Stimulated activated CD4-positive, alpha-beta T cell treated with anti-CD3 and anti-CD28 coated beads, Interleukin-2, amount 100 ng/mL, for 24 hours (primary cell): ENCODE data around the gene TBX1.

Experiments
- DNase-seq, 2 donors: peaks; one replicate each; pipeline ENCODE4 v3.0.0-alpha.2; 2020

The TBX1 gene

DNA sequence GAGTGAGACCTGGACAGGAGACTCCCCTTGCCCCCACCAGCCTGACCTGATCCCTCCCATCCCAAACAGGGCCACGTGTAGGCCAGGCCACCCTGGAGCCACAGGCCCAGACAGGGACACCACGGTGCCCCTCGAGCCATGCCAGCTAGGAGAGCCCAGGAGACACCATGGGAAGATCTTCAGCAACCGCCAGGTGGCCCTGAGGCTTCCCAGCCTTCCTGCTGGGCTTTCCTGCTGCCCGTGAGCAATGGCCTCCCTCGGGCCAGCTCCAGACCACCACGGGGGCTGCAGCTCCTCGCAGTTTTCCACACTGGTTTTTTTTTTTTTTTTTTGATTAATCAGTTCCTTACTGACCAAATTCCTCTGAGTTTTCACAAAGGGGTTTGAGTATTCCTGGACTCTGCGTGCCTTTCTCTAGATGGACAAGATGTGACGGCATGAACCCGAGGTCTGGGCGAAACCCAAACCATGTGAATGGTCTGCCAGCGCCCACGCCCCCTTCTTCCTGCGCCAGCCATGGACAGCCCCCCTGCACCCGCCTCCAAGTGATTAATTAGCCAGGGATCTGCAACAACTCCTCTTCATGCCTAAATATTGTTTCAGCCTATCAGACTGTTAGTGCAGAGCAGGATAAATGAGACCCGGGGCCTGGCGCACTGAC lies 40.9 kb downstream of the TBX1 start:
- DNase-seq: no peak

DNA sequence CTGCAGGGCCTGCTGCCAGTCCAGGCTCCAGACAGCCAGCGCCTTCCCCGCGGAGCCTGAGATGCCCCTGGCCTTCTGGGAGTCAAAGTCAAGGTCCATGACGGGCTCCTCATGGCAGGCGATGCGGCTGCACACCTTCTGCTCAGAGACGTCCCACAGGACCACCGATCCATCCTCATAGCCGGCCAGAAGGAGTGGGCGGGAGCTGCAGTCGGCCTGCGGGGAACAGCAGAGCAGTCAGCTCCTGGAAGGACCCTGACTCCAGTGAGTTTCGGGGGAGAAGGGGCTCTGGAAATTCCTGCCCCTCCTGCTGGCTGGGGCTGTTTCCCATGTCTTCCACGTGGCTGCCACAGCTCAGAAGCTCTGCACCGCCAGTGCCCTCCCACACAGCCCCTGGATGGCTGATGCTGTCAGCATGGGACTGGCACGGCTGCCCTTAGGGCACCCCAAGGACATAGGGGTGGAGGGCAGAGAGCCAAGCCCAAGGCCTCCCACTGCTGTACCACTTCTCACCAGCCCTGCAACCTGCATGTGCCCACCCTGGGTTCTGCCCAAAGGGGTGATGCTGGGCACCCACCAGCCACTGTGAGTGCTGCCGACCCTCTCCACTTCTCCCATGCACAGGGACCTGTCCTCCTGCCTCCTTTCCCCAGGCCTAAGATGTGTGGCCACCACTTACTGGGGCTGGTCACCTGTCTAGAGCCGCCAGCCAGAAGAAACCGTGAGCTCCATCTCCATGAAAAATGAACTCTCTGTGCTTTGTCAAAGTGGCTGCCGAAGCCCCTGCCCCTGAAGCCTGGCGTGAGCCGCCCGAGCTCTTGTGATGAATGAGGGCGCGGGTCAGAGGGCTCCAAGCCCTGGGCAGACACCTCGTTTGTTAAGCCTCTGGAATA lies 41.7 kb downstream of the TBX1 start:
- DNase-seq: no peak

DNA sequence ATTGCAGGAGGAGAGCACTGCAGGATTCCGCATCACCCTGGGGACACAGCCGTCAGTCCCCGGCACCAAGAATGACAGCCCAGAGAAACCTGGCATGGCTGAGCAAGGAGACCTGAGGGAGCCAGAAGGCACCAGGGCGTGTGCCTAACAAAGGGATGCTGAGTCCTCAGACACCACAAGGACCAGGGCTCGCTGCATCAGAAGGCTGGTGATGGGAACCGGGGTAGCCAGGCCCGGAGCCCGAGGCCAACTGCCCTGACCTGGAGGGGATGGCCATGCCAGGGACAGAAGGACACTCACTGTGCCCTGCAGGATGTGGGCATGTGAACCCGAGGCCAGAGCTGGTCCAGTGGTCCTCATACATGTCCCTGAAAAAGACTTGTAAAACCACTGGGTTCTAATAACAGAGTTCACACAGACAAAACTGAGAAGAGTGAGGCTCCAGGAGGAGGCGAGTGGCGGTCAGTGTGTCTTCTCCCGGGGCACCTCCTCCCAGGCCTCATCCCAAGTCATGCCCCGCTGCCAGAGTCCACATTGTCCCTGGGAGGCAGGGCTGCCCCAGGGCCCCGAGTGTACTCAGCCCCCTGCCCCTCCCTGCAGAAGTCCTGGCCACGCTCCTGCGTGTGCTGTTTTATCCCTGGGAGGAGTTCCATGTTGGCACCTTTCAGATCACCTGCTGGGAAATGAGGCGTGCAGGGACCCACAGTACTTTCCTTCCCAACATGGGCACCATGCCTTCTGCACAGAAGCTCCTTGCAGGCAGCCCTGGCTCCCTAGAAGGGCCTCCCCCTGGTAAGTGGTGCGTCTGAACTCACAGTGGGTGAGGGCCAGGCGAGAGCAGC lies 42.5 kb downstream of the TBX1 start:
- DNase-seq: no peak

DNA sequence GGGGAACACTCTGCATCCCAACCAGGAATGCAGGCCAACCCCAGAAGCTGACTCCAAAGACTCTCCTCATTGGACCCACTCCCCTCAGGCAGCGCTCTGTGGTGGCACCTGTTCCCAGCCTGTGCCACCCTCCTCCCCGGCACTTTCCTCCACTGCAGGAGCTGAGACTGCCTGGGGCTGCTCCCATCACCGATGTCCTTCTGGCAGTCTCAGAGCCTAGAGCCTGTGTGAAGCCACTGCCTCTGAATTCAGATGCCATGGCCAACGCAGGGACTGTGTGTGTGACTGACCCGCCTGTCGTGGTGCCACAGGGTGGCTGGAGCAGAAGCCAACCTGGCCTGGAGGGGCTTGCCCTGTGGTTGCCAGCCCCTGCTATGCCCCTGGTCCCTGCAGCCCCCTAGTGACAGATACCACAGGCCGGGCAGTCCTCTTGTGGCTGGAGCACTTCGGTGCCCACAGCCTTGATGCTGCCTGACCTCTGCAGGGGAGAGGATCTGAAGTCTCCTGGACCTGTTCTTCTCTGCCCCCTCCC lies 43.2 kb downstream of the TBX1 start:
- DNase-seq: no peak

DNA sequence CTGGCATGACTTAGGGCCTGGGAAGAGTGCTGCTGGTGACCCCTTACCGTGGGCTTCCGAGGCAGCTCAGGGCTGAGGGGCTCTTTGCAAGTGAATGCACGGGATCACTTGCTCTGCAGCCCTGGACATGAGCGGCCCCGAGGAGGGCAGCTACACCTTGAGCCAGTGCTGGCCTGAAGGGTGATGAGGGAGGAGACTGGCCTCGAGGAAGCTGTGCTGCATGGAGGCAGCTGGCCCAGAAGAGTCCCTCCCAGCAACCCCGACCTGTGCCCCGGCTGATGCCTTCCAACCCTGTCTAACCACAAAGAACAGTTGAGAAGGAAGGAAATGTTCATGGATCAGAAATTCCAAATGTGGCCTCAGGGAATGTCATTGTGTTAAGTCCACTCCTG lies 45.2 kb downstream of the TBX1 start:
- DNase-seq: no peak

DNA sequence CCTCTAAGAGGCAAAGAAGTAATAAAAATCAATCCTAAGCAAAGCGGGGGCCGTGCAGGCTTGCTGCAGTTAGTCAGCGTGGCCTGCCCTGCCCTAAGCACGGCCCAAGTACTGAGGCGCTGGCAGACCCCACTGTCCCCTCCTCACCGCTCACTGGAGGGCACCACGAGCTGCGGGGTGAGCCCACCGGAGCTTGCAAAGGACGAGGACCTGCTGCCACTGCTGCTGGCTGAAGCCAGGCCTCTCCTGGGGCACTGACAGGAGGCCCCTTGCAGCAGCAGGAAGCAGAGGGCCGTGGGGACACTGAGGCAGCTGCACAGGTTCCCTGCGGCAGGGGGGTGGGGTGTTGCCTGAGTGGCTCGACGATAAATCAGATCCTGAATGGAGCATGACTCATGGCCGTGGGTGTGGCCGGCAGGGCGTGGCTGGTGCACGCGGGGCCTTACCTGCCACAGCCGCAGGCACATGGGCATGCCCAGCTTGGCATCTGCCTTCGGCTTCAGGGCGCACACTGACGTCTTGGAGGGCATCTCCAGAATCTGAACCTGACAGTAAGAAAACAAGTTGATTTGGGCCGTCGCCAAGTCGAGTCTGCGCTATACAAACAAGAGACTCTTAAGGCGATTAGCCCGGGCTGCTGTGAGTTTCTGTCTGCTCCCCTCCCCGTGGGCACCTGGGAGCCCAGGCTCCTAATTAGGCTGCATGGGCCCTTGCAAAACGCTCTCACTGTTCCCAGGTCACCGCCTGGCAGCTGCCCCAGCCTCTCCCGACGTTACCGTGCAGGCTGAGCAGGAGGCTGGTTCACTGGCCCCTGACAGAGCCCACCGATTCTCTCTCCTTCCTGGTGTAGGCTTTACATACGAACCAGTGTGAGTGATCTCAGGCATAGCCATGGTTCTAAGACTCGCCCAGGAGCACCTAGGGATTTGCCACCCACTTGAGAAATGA lies 45.9 kb downstream of the TBX1 start:
- no peak for DNase-seq

DNA sequence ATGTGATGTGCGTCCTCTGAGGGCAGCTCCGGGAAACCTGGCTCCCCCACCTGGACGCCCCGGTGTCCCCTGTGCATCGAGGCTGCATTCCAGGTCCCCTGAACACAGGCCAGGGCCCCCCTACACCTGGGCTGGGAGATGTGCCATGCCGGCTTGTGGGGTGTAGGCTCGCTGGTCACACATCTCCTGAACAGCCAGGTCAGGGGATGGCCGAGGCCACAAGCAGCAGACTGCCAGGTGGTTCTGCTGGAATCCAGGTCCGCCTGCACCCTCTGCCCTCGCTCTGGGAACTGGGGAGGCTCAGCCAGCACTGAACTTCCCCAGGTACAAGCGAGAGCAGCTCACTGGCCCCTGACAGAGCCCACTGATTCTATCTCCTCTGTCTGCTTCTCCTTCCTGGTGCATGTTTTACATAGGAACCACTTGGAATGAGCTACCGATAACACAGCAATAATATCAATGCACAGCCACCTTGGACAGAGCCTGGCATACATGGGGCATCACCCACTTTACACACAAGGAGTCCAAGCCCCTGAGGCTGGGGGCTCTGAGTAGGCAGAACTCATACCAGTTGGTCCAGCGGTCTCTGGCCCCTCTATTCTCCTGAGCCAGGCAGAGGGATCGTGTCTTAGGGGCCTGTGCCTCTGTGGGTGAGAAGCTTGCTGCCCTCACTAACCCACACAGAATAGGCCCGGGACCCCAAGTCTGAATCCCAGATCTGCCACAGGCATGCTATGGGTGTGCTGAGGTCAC lies 46.8 kb downstream of the TBX1 start:
- no peak for DNase-seq

DNA sequence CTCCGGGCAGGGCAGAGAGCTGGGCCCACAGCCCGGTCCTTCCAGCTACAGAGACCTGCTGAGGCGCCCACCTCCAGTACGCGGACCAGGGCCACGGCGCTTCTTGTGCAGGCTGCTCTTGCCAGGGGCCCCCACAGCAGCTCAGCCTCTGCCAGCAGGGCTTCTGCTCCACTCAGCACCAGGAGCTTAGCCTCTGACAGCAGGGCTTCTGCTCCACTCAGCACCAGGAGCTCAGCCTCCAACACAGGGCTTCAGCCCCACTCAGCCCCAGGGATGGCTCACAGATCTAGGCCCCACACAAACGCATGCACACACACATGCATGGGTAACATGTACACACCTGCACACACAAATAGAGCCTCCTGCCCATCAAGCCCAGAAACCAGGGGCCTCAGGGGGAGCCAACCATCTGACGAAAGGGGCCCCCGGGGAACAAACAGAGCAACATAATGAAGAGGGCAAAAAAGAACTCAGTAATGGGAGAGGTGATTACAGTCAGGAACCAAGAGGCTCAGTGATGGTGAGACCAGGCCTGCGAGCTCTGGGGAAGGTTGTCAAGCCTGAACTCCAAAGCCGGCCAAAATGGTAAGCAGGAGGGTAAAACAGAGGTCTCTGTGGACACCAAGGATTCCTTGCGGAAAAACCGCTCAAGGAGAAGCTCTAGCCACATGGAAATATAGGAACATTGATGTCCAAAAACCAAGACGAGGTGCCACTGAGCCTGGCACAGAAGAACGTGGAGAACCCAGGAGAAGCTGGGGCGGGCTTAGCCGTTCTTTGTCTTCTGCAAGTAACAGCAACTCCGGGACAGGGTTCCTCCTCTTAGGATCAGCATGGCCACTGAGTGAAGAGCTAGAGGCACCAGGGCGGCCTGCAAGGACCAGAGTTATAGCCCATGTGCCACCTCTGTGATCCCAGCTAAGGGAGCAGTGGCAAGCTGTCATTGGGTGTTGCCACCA lies 47.6 kb downstream of the TBX1 start:
- no peak for DNase-seq

DNA sequence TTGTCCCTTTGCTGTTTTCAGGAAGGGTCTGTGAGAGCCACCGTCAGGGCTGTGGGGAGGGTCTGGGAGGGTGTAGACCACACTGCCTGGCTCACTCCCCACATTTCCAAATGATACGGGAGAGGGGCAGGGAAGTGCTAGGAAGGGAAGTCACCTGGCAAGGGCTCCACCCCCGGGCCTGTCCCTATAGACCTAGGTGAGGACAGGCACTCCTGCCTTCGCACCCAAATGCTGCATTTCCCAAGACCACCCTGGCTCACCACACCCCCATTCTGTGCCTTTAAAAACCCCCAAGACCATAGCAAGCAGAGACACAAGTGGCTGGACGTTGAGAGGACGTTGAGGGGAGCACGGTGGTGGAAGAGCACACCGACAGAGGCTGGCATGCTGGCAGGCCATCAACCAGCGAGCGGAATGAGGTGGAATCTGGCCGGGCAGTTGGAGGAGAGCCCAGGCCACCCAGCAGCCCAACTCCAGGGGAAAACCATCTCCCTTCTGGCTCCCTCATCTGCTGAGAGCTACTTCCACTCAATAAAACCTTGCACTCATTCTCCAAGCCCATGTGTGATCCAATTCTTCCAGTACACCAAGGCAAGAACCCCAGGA lies 48.4 kb downstream of the TBX1 start:
- DNase-seq: no peak

DNA sequence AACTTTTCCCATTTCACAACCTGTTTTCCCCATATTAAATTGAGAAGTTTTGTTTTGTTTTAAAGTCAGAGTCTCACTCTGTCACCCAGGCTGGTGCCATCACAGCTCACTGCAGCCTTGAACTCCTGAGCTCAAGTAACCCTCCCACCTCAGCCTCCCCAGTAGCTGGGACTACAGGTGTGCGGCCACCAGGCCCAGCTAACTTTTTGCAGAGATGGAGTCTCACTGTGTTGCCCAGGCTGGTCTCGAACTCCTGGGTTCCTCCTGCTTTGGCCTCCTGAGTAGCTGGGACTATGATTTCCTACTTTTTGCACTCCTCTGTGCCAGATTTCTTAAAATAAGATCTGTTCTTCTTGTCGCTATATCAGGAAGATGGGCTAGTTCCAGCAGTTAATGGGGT lies 49.2 kb downstream of the TBX1 start:
- no peak for DNase-seq

DNA sequence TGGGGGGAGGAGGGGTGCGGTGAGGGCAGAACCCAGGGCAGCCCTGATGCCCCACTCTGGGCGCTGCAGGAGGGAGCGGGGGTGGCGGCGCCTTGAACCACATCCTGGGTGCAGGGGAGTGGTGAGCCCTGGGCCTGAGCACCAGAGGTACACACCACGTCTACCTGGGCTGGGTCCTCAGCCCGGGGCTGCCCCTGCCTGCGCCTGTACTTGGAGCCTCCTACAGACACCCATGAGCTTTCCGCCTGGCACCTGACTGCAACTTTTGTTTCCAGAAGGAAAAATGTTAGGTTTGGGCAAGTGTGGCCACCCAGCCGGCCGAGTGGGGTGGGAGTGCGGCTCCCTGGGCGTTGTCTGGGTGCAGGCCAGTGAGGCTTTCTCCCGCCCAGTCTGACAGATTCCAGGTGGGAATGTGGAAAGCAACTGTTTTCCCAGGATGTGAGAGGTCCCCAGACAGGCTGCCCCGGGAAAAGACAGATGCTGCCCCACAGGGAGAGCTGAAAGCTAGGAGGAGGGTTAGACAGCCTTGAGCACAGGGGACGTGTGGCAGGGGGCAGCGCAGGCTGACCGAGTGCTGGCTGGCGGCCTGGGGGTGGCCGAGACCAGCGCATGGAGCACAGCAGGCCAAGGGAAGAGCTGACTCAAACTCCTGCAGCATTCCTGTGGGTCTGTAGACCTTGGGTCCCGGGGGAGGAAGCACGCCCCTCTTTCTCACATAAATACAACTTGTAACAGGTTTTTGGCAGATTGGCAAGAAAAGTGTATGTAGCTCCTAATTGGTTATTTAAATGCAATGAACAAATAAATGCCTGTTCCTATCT lies 50.0 kb downstream of the TBX1 start:
- DNase-seq: no peak

DNA sequence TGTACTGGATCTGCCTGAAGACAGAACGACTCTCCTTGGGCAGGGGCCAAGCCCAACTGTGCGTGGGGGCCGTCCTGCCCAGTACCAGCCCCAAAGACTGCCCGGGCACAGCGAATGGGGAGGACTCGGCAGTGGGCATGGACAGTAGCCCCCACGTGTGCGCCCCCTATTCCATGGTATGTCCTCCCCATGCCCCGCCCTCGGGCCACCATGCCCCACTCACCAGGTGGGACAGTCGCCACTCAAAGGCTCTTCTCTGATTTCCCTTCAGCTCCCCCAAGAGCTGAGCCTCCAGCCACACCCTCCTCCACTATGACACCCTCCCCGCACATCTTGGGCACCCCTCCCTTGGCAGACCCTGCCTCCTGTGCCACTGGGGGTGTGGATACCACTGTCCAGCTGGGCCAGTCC lies 50.6 kb downstream of the TBX1 start:
- no peak for DNase-seq

DNA sequence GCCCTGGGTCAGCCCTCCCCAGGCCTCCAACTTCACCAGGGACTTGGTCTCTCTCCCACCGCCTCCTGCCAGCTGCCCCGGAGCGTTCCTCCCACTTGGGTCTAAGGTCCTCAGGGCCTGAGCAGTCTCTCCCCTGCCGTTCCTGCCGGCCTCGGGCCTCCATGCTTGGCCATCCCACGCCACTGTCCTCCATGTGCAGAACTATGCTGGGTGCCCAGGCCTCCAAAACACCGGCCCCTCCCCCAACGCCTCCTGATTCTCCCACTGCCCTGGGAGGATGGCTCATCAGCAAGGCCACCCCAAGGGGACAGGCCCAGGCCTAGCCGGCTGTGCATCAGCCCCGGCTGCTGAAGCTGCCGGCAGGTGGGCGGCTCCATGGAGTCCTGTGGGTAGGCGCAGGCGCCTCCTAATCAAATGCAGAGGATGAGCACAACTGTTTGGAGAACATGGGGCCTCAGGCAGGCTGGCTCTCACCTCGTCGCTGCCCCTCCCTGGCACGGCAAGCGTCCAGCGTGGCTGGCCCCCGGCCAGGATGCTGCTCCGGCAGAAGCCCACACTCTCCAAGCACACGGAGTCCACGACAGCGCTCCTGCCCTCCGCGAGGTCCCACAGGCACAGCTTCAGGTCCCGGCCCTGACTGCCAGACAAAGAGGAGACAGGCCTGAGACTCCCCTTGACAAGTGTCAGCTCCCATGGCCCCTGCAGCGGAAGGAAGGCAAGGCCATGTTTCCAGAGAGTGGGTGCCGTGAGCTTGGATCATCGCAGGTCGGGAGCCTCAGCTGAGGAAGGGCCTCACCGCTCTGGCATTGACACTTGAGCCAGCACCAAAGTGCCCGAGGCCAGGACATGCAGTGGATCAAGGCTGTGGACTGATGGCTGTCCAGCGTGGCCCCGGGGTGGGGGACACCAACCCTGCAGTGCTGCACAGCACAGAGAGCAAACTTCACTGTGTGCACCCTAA lies 51.5 kb downstream of the TBX1 start:
- DNase-seq: no peak

DNA sequence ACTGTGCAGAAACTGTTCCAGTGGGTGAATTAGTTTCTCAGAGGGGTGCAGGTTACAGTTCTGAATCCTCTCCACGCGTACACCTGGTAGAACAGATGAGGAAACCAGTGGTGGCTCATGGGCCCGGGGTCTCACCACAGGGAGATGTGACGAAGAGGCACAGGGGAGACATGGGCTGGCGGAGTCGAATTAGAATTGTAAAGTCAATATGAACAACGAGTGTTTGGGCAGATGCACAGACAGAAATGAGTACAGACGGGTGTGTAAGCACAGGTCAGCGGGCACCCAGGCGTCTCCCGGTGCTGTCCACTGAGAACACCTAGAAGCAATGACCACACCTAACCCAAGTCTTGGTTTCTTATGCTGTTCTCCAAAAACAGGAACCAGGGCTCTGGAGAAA lies 52.3 kb downstream of the TBX1 start:
- DNase-seq: peak in 1 of 2 donors; percentile 11

DNA sequence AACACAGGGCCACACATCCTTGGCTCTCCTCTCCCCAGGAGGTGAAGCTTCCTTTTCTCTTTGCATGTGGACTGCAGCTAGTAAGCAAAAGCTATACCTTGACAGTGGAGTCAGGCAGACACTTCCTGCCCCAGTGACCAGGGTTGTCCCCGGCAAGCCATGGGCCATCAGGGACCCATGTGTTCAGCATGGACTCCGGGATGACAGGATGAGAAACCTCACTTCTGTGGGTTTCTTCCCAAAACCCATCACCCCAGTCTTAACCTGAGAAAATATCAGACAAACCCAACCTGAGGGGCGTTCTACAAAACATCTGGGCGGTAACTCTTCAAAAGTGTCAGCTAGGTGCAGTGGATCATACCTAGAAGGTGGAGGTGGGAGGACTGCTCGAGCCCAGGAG lies 53.9 kb downstream of the TBX1 start:
- DNase-seq: no peak

DNA sequence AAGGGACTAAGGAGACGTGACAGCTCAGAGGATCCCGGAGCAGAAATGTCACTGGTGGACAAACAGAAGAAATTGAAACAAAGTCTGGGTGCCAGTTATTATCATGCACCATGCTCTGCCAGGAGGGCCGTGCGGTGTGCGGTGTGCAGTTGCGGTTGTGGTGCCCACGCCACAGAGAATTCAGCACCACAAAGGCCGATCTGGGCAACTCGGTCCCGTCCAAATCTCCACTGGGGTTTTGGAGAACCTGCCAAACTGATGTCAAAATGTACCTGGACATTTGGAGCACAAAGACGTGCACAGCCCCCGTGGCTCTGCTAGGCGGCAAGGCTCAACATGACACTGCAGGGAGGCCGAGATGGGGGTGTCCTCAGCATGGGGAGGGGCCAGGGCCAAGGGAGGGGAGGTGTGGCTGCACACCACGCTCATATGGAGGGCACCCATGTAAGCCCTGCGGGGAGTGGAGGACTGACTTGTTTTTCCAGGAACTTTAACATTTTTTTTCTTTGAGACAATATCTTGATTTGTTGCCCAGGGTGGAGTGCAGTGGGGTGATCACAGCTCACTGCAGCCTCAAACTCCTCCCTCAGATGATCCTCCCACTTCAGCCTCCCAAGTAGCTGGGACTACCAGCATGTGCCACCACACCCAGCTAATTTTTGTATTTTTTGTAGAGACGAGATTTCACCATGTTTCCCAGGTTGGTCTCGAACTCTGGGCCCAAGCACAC lies 54.7 kb downstream of the TBX1 start:
- DNase-seq: no peak

DNA sequence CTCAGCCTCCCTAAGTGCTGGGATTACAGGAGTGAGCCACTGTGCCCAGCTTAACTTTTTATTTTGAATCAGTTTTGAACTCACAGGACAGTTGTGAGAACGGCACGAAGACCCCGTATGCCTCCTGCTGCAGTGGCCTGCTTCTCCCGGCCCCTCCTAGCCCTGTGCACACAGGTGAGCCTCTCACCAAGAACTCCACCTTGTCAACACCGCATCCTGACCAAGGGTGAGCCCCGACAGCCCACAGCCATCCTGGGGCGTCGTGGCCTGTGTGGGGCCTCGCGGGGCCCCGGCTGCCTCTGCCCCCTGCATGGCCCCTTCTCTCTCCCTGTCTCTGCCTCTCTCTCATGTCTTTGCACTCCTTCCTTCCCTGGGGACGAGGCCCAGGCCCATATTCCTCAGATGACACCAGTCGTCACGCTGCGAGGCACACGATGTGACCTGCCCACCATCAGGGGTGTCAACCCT lies 55.3 kb downstream of the TBX1 start:
- DNase-seq: no peak
